H9 (cell line): ENCODE results near the gene DDI2. TPM values are rescaled to one million over a fixed set of nuclear protein-coding genes. Genes with fewer than 3 reads are reported as not detected.

Experiments used
- DNase-seq: peaks from one replicate; pipeline ENCODE4 v3.0.0-alpha.2; 2017
- H2AFZ ChIP-seq: one replicate; pipeline ENCODE4 v1.6.1; 2013; ENCODE audit warnings: mild to moderate bottlenecking, low read length, control low read depth, moderate library complexity
- H2AK5ac ChIP-seq: 2 replicates; pipeline ENCODE4 v1.6.1; 2013; ENCODE audit warnings: low read length, control low read depth, mixed read lengths; ENCODE audit not compliant: insufficient read length
- H2BK120ac ChIP-seq: one replicate; pipeline ENCODE4 v1.6.1; 2013; ENCODE audit warnings: low read depth, mild to moderate bottlenecking, low read length, control low read depth, inconsistent platforms; ENCODE audit not compliant: poor library complexity, severe bottlenecking
- H2BK12ac ChIP-seq: 2 replicates; pipeline ENCODE4 v1.6.1; 2013; ENCODE audit warnings: low read length, control low read depth, mixed read lengths, low read depth; ENCODE audit not compliant: insufficient read length
- H2BK15ac ChIP-seq: 2 replicates; pipeline ENCODE4 v1.6.1; 2013; ENCODE audit warnings: low read depth, low read length, control low read depth
- H2BK20ac ChIP-seq: one replicate; pipeline ENCODE4 v1.6.1; 2013; ENCODE audit warnings: low read depth, mild to moderate bottlenecking, low read length, control low read depth, inconsistent platforms; ENCODE audit not compliant: poor library complexity, severe bottlenecking
- H2BK5ac ChIP-seq: 2 replicates; pipeline ENCODE4 v1.6.1; 2013; ENCODE audit warnings: low read length, control low read depth, mixed read lengths; ENCODE audit not compliant: insufficient read length
- H3K14ac ChIP-seq: 2 replicates; pipeline ENCODE4 v1.6.1; 2013; ENCODE audit warnings: low read length, control low read depth; ENCODE audit not compliant: insufficient read depth
- H3K18ac ChIP-seq: 2 replicates; pipeline ENCODE4 v1.6.1; 2013; ENCODE audit warnings: low read depth, mild to moderate bottlenecking, mixed read lengths, low read length, control low read depth; ENCODE audit not compliant: insufficient read length
- H3K23ac ChIP-seq: 2 replicates; pipeline ENCODE4 v1.6.1; 2013; ENCODE audit warnings: low read length, control low read depth, mixed read lengths, low read depth; ENCODE audit not compliant: insufficient read length
- H3K23me2 ChIP-seq: 2 replicates; pipeline ENCODE4 v1.6.1; 2013; ENCODE audit warnings: low read depth, mild to moderate bottlenecking, mixed read lengths, low read length, control low read depth; ENCODE audit not compliant: insufficient read length, poor library complexity, severe bottlenecking
- H3K27ac ChIP-seq: 2 replicates; pipeline ENCODE4 v1.5.1; 2013; ENCODE audit warnings: low read length, control low read depth, mixed read lengths, low read depth; ENCODE audit not compliant: insufficient read length
- H3K27me3 ChIP-seq: 2 replicates; pipeline ENCODE4 v1.6.1; 2013; ENCODE audit warnings: low read length, control low read depth, inconsistent platforms; ENCODE audit not compliant: insufficient read depth
- H3K4ac ChIP-seq: 2 replicates; pipeline ENCODE4 v1.6.1; 2013; ENCODE audit warnings: low read depth, mild to moderate bottlenecking, control low read depth, inconsistent platforms, low read length, moderate library complexity
- H3K4me1 ChIP-seq: 2 replicates; pipeline ENCODE4 v1.6.1; 2013; ENCODE audit warnings: low read length, control low read depth, inconsistent platforms; ENCODE audit not compliant: insufficient read depth
- H3K4me2 ChIP-seq: 2 replicates; pipeline ENCODE4 v1.6.1; 2013; ENCODE audit warnings: low read length, control low read depth, mixed read lengths; ENCODE audit not compliant: insufficient read length, insufficient read depth
- H3K56ac ChIP-seq: 2 replicates; pipeline ENCODE4 v1.6.1; 2013; ENCODE audit warnings: low read depth, mild to moderate bottlenecking, mixed read lengths, low read length, control low read depth; ENCODE audit not compliant: insufficient read length
- H3K79me1 ChIP-seq: 2 replicates; pipeline ENCODE4 v1.6.1; 2013; ENCODE audit warnings: low read depth, mild to moderate bottlenecking, moderate library complexity, low read length, control low read depth, inconsistent platforms; ENCODE audit not compliant: insufficient read depth, poor library complexity, severe bottlenecking
- H3K79me2 ChIP-seq: 2 replicates; pipeline ENCODE4 v1.6.1; 2013; ENCODE audit warnings: low read length, control low read depth, inconsistent platforms; ENCODE audit not compliant: insufficient read depth
- H3K9ac ChIP-seq: 2 replicates; pipeline ENCODE4 v1.6.1; 2013; ENCODE audit warnings: low read length, control low read depth, mixed read lengths; ENCODE audit not compliant: insufficient read length; ENCODE audit errors: extremely low read depth
- H3K9me3 ChIP-seq: one replicate; pipeline ENCODE4 v1.6.1; 2013; ENCODE audit warnings: low read depth, low read length, inconsistent platforms; ENCODE audit not compliant: control insufficient read depth
- H3T11ph ChIP-seq: one replicate; pipeline ENCODE4 v1.6.1; 2013; ENCODE audit warnings: mild to moderate bottlenecking, low read length, control low read depth, inconsistent platforms
- H4K20me1 ChIP-seq: one replicate; pipeline ENCODE4 v1.6.1; 2013; ENCODE audit not compliant: control insufficient read depth, insufficient read length, insufficient read depth
- H4K5ac ChIP-seq: 2 replicates; pipeline ENCODE4 v1.6.1; 2013; ENCODE audit warnings: low read depth, mild to moderate bottlenecking, mixed read lengths, low read length, control low read depth; ENCODE audit not compliant: insufficient read length
- H4K8ac ChIP-seq: replicated peaks from 2 replicates; pipeline ENCODE4 v1.6.1; 2013; ENCODE audit warnings: low read length, control low read depth, mixed read lengths, low read depth; ENCODE audit not compliant: insufficient read length
- H4K91ac ChIP-seq: 2 replicates; pipeline ENCODE4 v1.6.1; 2013; ENCODE audit warnings: low read depth, mild to moderate bottlenecking, moderate library complexity, mixed read lengths, low read length, control low read depth; ENCODE audit not compliant: insufficient read length
- H3K27ac Mint-ChIP-seq, 3 experiments: 2 replicates in 2 of 3; 3 replicates in 1 of 3; pipeline ENCODE4 v1.8.0; 2020 to 2021; ENCODE audit warnings: mixed read lengths in 3 of 3, mild to moderate bottlenecking in 1 of 3, moderate library complexity in 1 of 3
- H3K27me3 Mint-ChIP-seq: 2 replicates; pipeline ENCODE4 v1.8.0; 2021; ENCODE audit warnings: low read depth, mild to moderate bottlenecking, moderate library complexity, mixed read lengths
- H3K36me3 Mint-ChIP-seq, 3 experiments: 2 replicates in 2 of 3; 3 replicates in 1 of 3; pipeline ENCODE4 v1.8.0; 2020 to 2021; ENCODE audit warnings: low read depth in 3 of 3, mixed read lengths in 3 of 3; ENCODE audit not compliant: insufficient read depth in 1 of 3
- H3K4me1 Mint-ChIP-seq, 2 experiments: 2 replicates each; pipeline ENCODE4 v1.8.0; 2020; ENCODE audit warnings: mixed read lengths in 2 of 2
- H3K4me3 Mint-ChIP-seq, 2 experiments: 2 replicates in 1 of 2; 3 replicates in 1 of 2; pipeline ENCODE4 v1.8.0; 2020 to 2021; ENCODE audit warnings: mild to moderate bottlenecking in 2 of 2, mixed read lengths in 2 of 2, moderate library complexity in 1 of 2
- H3K9me3 Mint-ChIP-seq, 2 experiments: 2 replicates in 1 of 2; 3 replicates in 1 of 2; pipeline ENCODE4 v1.8.0; 2020; ENCODE audit warnings: mild to moderate bottlenecking in 2 of 2, mixed read lengths in 2 of 2, moderate library complexity in 1 of 2
- CTCF ChIP-seq: fragments of 200-600 bp; sonication (generic); conservative IDR thresholded peaks from 3 replicates; pipeline ENCODE4 v1.8.0; 2021; ENCODE audit warnings: antibody characterized with exemption, mild to moderate bottlenecking
- WGBS: extraction: QIAGEN DNeasy Blood & Tissue Kit; methylation state at CpG from one replicate; pipeline ENCODE4 v1.1.7; 2013; ENCODE audit warnings: missing lambda C conversion rate, low lambda C conversion rate, mixed read lengths; ENCODE audit not compliant: insufficient read length; ENCODE audit errors: extremely low coverage; 5-methylcytosine and 5-hydroxymethylcytosine counted together
- total RNA-seq: library from RNA; stranded (reverse); gene quantifications from 2 replicates; pipeline ENCODE4 v1.2.1, GENCODE V29; 2021

Gene DDI2
- total RNA-seq, 1 experiment from 2014 or later = 45.0 TPM

- no CpG with 5 or more reads among the region's 72 CpGs for WGBS
- H3T11ph ChIP-seq = no peak overlapping the region
- DNase-seq = peak; percentile 38
- H3K14ac ChIP-seq = peak overlapping the region; percentile 85; the same call in 1 of the 2 replicates
- no peak overlapping the region for H4K5ac ChIP-seq
- peak overlapping the region; percentile 64 for H3K9ac ChIP-seq
- H3K18ac ChIP-seq = no peak overlapping the region
- TF ChIP-seq CTCF = no peak; the same call in 2 of the 3 replicates
- H2BK5ac ChIP-seq = no peak overlapping the region
- H3K27ac Mint-ChIP-seq = peak overlapping the region in 2 of 3 experiments; percentile 46 to 78; a peak in 2 of 7 replicates
- no peak overlapping the region for H3K56ac ChIP-seq
- H3K27me3 Mint-ChIP-seq = no peaks in the 10 kb centered on the region
- no peak overlapping the region for H2AK5ac ChIP-seq
- H2BK15ac ChIP-seq = no peak overlapping the region
- no peak overlapping the region for H2AFZ ChIP-seq
- no peaks in the 10 kb centered on the region for H3K9me3 ChIP-seq
- no peak overlapping the region for H4K91ac ChIP-seq
- peak overlapping the region; percentile 80 for H3K4me2 ChIP-seq
- H3K4me1 ChIP-seq = peaks cover 3% of the 10 kb centered on the region; the same call in 1 of the 2 replicates
- H3K23me2 ChIP-seq = peaks cover 5% of the 10 kb centered on the region
- no peak overlapping the region for H2BK120ac ChIP-seq
- H4K20me1 ChIP-seq = no peaks in the 10 kb centered on the region
- no peak overlapping the region for H2BK20ac ChIP-seq
- peaks cover 0 to 7% (median 6%) of the 10 kb centered on the region in 3 experiments; a peak in 5 of 7 replicates for H3K36me3 Mint-ChIP-seq
- H3K79me1 ChIP-seq = peaks cover 4% of the 10 kb centered on the region
- no peak overlapping the region for H3K4ac ChIP-seq
- H3K9me3 Mint-ChIP-seq = no peaks in the 10 kb centered on the region
- H3K79me2 ChIP-seq = peaks cover 4% of the 10 kb centered on the region; the same call in 1 of the 2 replicates
- H4K8ac ChIP-seq = no peak overlapping the region
- H3K27ac ChIP-seq = no peak overlapping the region
- no peak overlapping the region for H2BK12ac ChIP-seq
- peak overlapping the region; percentile 80 to 91 for H3K4me3 Mint-ChIP-seq
- peaks cover 18 to 20% of the 10 kb centered on the region in 2 experiments for H3K4me1 Mint-ChIP-seq
- no peaks in the 10 kb centered on the region for H3K27me3 ChIP-seq
- H3K23ac ChIP-seq = no peak overlapping the region
Observed at GRCh38 chr1:15684468-15685291, 67.4 kb downstream of the DDI2 start.
